RWPE1 (cell line): ENCODE data around the gene TMEM129.

ENCODE experiments used
- CTCF ChIA-PET: fragments of 350-600 bp; sonication (Branson Sonifier 250); formaldehyde crosslinking; extraction: SDS; loops from one replicate; lab custom pipeline; 2021; lab: Yijun Ruan, JAX
- POLR2A ChIA-PET: fragments of 400-600 bp; formaldehyde crosslinking; extraction: SDS; loops from one replicate; lab custom pipeline; 2020; ENCODE audit warnings: antibody characterized with exemption; ENCODE audit not compliant: low non-redundant PET; lab: Yijun Ruan, JAX
- DNase-seq: peaks from one replicate; pipeline ENCODE4 v3.0.0; 2012; ENCODE audit warnings: low spot score
- H3K27ac ChIP-seq: fragments of 450-650 bp; 2 replicates; pipeline ENCODE4 v1.5.1; 2017
- CTCF ChIP-seq: fragments of 450-650 bp; conservative IDR thresholded peaks from 2 replicates; pipeline ENCODE4 v1.5.1; 2017; ENCODE audit warnings: low read depth, mild to moderate bottlenecking

TMEM129 gene

GRCh38 chr4:1767770-1768366 is 46.7 kb upstream of the TMEM129 start:
- ChIA-PET POLR2A (no interaction called here), CTCF (interaction anchor here (1.2 kb wide), 1 partner anchor 13 kb away, joined by 3 read pairs; no protein-coding TSS in a partner anchor)
- no peak for DNase-seq
- H3K27ac ChIP-seq = peak overlapping the region; percentile 81
- TF ChIP-seq CTCF = no peak; the same call in 1 of the 2 replicates

GRCh38 chr4:1767061-1767769 is 46.1 kb upstream of the TMEM129 start:
- no peak for DNase-seq
- CTCF ChIA-PET = interaction anchor here (1.2 kb wide), 1 partner anchor 14 kb away, joined by 3 read pairs; no protein-coding TSS in a partner anchor
- H3K27ac ChIP-seq = peak overlapping the region; percentile 81
- POLR2A ChIA-PET = no interaction called here
- TF ChIP-seq CTCF = no peak

- no peak for TF ChIP-seq CTCF
- ChIA-PET CTCF (interaction anchor here (0.5 kb wide), 1 partner anchor 8 kb away, joined by 3 read pairs; no protein-coding TSS in a partner anchor), POLR2A (no interaction called here)
- H3K27ac ChIP-seq = peak overlapping the region; percentile 81
- no peak for DNase-seq
Observed at GRCh38 chr4:1766106-1767060, 45.3 kb upstream of the TMEM129 start.

- ChIA-PET CTCF (no interaction called here), POLR2A (no interaction called here)
- TF ChIP-seq CTCF = no peak
- H3K27ac ChIP-seq = peak overlapping the region; percentile 81
- no peak for DNase-seq
Observed at GRCh38 chr4:1765409-1766072, 44.4 kb upstream of the TMEM129 start.

GRCh38 chr4:1764670-1765069 is 43.5 kb upstream of the TMEM129 start:
- H3K27ac ChIP-seq = peak overlapping the region; percentile 81
- CTCF ChIA-PET = no interaction called here
- POLR2A ChIA-PET = no interaction called here
- TF ChIP-seq CTCF = no peak
- no peak for DNase-seq
